NK-92 (cell line): ENCODE results near the gene TBC1D25.

ENCODE experiments used
- DNase-seq: peaks from one replicate; lab custom pipeline; 2025; ENCODE audit not compliant: unreplicated experiment; lab: John Stamatoyannopoulos, UW

TBC1D25 gene

DNA sequence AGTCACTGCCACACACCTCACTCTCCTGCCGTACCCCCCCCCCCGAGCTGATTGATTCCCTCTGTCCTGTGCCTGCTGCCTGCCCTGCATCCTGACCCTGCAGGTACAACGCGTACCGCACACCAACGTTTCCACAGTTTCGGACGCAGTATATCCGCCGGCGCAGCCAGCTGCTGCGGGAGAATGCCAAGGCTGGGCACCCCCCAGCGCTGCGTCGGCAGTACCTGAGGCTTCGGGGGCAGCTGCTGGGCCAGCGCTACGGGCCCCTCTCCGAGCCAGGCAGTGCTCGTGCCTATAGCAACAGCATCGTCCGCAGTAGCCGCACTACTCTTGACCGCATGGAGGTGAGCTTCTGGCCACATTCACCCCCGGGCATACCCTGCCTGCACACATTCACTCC, 59.1 kb downstream of the TBC1D25 start:
- DNase-seq = no peak

DNA sequence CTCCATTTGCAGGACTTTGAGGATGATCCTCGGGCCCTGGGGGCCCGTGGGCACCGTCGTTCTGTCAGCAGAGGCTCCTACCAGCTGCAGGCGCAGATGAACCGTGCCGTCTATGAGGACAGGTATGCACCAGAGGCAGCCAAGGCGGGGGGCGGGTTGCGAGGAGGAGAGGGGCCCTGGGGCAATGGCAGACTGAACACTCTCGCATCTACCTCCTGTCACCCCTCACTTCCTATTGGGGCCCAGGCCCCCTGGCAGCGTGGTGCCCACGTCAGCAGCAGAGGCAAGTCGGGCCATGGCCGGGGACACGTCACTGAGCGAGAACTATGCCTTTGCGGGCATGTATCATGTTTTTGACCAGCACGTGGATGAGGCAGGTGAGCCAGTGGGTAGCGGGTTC, 59.8 kb downstream of the TBC1D25 start:
- no peak for DNase-seq

DNA sequence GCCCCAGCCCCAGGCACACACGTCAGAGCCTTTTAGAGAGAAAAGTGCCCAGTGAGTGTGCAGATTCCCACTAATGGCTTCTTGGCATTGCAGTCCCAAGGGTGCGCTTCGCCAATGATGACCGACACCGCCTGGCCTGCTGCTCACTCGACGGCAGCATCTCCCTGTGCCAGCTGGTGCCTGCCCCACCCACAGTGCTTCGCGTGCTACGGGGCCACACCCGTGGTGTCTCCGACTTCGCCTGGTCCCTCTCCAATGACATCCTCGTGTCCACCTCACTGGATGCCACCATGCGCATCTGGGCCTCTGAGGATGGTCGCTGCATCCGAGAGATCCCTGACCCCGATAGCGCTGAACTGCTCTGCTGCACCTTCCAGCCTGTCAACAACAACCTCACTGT, 60.7 kb downstream of the TBC1D25 start:
- DNase-seq = no peak

DNA sequence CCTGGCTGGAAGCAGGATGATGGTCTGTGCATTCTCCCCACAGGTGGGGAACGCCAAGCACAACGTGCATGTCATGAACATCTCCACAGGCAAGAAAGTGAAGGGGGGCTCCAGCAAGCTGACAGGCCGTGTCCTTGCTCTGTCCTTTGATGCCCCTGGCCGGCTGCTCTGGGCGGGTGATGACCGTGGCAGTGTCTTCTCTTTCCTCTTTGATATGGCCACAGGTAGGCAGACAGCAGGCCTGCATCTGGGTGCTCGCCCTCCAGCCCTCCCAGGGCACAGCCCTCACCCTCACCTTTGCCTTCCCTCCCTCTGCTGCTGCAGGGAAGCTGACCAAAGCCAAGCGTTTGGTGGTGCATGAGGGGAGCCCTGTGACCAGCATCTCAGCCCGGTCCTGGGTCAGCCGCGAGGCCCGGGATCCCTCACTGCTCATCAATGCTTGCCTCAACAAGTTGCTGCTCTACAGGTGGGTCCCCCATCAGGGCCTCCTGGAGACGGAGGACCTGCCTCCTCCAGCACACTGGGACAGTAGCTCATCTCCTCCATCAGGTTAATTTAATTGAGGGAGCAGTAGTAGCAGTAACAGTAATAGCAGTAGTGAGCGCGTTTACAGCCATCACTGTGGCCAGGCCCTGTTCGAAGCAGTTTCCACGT, 62.4 kb downstream of the TBC1D25 start:
- DNase-seq = no peak

DNA sequence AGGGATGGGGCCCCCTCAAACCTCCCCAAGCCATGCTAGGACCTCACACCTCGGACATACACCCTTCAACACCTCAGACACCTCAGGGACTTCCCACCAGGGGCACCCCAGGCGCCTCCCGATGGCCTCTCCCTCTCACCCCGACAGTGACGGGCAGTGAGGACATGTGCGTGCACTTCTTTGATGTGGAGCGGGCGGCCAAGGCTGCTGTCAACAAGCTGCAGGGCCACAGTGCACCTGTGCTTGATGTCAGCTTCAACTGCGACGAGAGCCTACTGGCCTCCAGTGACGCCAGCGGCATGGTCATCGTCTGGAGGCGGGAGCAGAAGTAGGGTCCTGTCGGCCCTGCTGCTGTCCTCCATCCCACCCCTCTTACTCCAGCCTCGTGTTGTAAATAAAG, 65.2 kb downstream of the TBC1D25 start:
- DNase-seq = no peak

DNA sequence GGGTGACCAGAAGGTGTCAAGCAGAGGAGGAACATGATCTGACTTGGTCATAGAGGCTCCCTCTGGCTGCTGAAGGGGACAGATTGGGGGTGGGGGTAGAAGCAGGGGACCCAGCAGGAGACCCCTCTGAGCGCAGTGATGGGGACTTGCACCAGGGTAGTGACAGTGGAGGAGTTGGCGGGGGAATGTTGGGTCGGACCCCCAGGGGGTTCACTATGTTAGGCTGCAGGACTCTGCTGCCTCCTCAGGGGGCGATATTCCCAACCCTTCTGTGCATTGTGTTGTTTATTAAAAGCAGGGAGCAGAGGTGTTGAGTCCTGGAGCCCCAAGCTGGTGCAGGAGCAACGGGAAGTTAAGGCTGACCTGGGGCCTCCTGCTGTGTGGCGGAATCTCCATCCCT, 66.6 kb downstream of the TBC1D25 start:
- no peak for DNase-seq

DNA sequence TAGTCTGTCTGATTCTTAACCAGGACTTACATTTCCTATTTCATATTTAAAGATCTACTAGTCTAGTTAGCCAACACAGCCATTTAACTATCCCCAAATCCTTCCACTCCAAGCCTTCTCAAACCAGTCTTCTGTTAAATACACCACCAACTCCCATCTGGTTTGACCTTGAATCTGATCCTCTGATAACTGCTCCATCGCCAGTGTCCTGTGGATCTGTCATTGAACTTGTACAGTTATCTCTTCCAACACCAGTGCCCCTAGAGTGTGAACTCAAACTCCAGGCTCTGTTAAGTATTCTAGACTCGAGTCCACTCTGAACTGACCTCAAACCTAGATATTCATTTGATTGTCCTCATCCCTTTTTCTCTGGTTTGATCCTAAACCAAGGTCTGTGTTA, 72.2 kb downstream of the TBC1D25 start:
- DNase-seq = no peak
